Mesenchymal stem cell (in vitro differentiated cells and primary cell): ENCODE measurements around the gene PPM1D.

Source experiments
- DNase-seq: peaks from one replicate; pipeline ENCODE4 v3.0.0-alpha.2; 2013
- H2AFZ ChIP-seq: one replicate; pipeline ENCODE4 v1.6.1; 2013; ENCODE audit warnings: low read depth, mild to moderate bottlenecking, control low read depth, inconsistent platforms, low read length, moderate library complexity
- H2AK5ac ChIP-seq: 2 replicates; pipeline ENCODE4 v1.6.1; 2013; ENCODE audit warnings: low read length, moderate library complexity, mild to moderate bottlenecking, inconsistent platforms; ENCODE audit not compliant: severe bottlenecking
- H2BK120ac ChIP-seq: one replicate; pipeline ENCODE4 v1.6.1; 2013; ENCODE audit warnings: low read depth, mild to moderate bottlenecking, inconsistent platforms, low read length, moderate library complexity
- H2BK12ac ChIP-seq, 2 experiments: one replicate each; pipeline ENCODE4 v1.6.1; 2013; ENCODE audit warnings: inconsistent platforms in 2 of 2, low read length in 2 of 2, mild to moderate bottlenecking in 2 of 2, moderate library complexity in 2 of 2, control low read depth in 1 of 2
- H2BK15ac ChIP-seq: one replicate; pipeline ENCODE4 v1.6.1; 2013; ENCODE audit warnings: mild to moderate bottlenecking, low read depth, inconsistent platforms; ENCODE audit not compliant: poor library complexity, severe bottlenecking
- H2BK5ac ChIP-seq: 2 replicates; pipeline ENCODE4 v1.6.1; 2013; ENCODE audit warnings: low read depth, mild to moderate bottlenecking, low read length, control low read depth, inconsistent platforms; ENCODE audit not compliant: poor library complexity, severe bottlenecking
- H3K14ac ChIP-seq, 2 experiments: one replicate each; pipeline ENCODE4 v1.6.1; 2013; ENCODE audit warnings: inconsistent platforms in 2 of 2, low read length in 2 of 2, control low read depth in 1 of 2, mild to moderate bottlenecking in 1 of 2, moderate library complexity in 1 of 2
- H3K18ac ChIP-seq, 2 experiments: one replicate each; pipeline ENCODE4 v1.6.1; 2013; ENCODE audit warnings: inconsistent platforms in 2 of 2, low read length in 2 of 2, control low read depth in 1 of 2, low read depth in 1 of 2, mild to moderate bottlenecking in 1 of 2
- H3K23ac ChIP-seq, 2 experiments: one replicate each; pipeline ENCODE4 v1.6.1; 2013; ENCODE audit warnings: inconsistent platforms in 2 of 2, low read length in 2 of 2, mild to moderate bottlenecking in 2 of 2, moderate library complexity in 2 of 2, control low read depth in 1 of 2
- H3K27ac ChIP-seq: 2 replicates; pipeline ENCODE4 v1.5.1; 2013; ENCODE audit warnings: mild to moderate bottlenecking, moderate library complexity, low read length, control low read depth, inconsistent platforms; ENCODE audit not compliant: poor library complexity, severe bottlenecking
- H3K27me3 ChIP-seq, 2 experiments: 2 replicates each; pipeline versions ENCODE4 v1.6.1 to v1.7.0; 2013; ENCODE audit warnings: low read length in 2 of 2, mild to moderate bottlenecking in 2 of 2, moderate library complexity in 2 of 2, control low read depth in 1 of 2, inconsistent platforms in 1 of 2; ENCODE audit not compliant: control insufficient read depth in 1 of 2, insufficient read depth in 1 of 2
- H3K36me3 ChIP-seq, 2 experiments: 2 replicates each; pipeline versions ENCODE4 v1.6.1 to v1.7.0; 2013; ENCODE audit warnings: low read length in 2 of 2, control low read depth in 1 of 2, inconsistent platforms in 1 of 2, low read depth in 1 of 2, mild to moderate bottlenecking in 1 of 2; ENCODE audit not compliant: insufficient read depth in 2 of 2, control insufficient read depth in 1 of 2
- H3K4ac ChIP-seq, 2 experiments: one replicate each; pipeline ENCODE4 v1.6.1; 2013; ENCODE audit warnings: inconsistent platforms in 2 of 2, low read length in 2 of 2, mild to moderate bottlenecking in 2 of 2, moderate library complexity in 2 of 2, control low read depth in 1 of 2, low read depth in 1 of 2
- H3K4me1 ChIP-seq: 2 replicates; pipeline ENCODE4 v1.6.1; 2013; ENCODE audit warnings: low read depth, low read length, control low read depth; ENCODE audit not compliant: control insufficient read depth, insufficient read depth
- H3K4me2 ChIP-seq: 2 replicates; pipeline ENCODE4 v1.6.1; 2013; ENCODE audit warnings: low read length, mild to moderate bottlenecking, inconsistent platforms; ENCODE audit not compliant: poor library complexity, severe bottlenecking
- H3K4me3 ChIP-seq, 2 experiments: 2 replicates each; pipeline versions ENCODE4 v1.5.1 to v1.7.0; 2013; ENCODE audit warnings: low read length in 2 of 2, mild to moderate bottlenecking in 2 of 2, control low read depth in 1 of 2, low read depth in 1 of 2; ENCODE audit not compliant: insufficient read depth in 1 of 2
- H3K79me1 ChIP-seq: replicated peaks from 2 replicates; pipeline ENCODE4 v1.6.1; 2013; ENCODE audit warnings: mild to moderate bottlenecking, control low read depth, low read length, inconsistent platforms; ENCODE audit not compliant: poor library complexity, severe bottlenecking
- H3K9ac ChIP-seq: 2 replicates; pipeline ENCODE4 v1.7.0; 2013; ENCODE audit warnings: mild to moderate bottlenecking, low read length, moderate library complexity
- H3K9me3 ChIP-seq: 2 replicates; pipeline ENCODE4 v1.7.0; 2013; ENCODE audit warnings: mild to moderate bottlenecking, low read length; ENCODE audit not compliant: control insufficient read depth
- H4K8ac ChIP-seq: one replicate; pipeline ENCODE4 v1.6.1; 2013; ENCODE audit warnings: inconsistent platforms, mild to moderate bottlenecking, low read length, moderate library complexity
- H4K91ac ChIP-seq: one replicate; pipeline ENCODE4 v1.6.1; 2013; ENCODE audit warnings: mild to moderate bottlenecking, low read length, inconsistent platforms
- WGBS: methylation state at CpG from one replicate; pipeline ENCODE4 v1.1.7; 2013; ENCODE audit warnings: mixed read lengths; 5-methylcytosine and 5-hydroxymethylcytosine counted together

PPM1D gene

GRCh38 chr17:60615840-60616239, 15.8 kb downstream of the PPM1D start:
- WGBS = 100% methylated on average over 3 of the region's 3 CpGs
- no peak overlapping the region for H2AK5ac ChIP-seq
- H2BK15ac ChIP-seq = no peak overlapping the region

GRCh38 chr17:60618080-60618479, 18.1 kb downstream of the PPM1D start:
- H3K27ac ChIP-seq = no peak overlapping the region
- H2AK5ac ChIP-seq = no peak overlapping the region
- H2BK120ac ChIP-seq = no peak overlapping the region
- DNase-seq = no peak
- no peak overlapping the region for H3K23ac ChIP-seq
- H3K4me2 ChIP-seq = no peak overlapping the region
- no peak overlapping the region for H4K91ac ChIP-seq
- no peak overlapping the region for H2BK5ac ChIP-seq
- peaks cover 5 to 10% of the 10 kb centered on the region in 2 experiments for H3K36me3 ChIP-seq
- H3K9me3 ChIP-seq = no peaks in the 10 kb centered on the region
- no peak overlapping the region for H4K8ac ChIP-seq
- no peak overlapping the region for H3K4ac ChIP-seq
- H3K18ac ChIP-seq = no peak overlapping the region
- peaks cover 8% of the 10 kb centered on the region for H3K4me1 ChIP-seq
- no peaks in the 10 kb centered on the region for H3K27me3 ChIP-seq
- H2AFZ ChIP-seq = no peak overlapping the region
- H2BK15ac ChIP-seq = no peak overlapping the region
- H3K79me1 ChIP-seq = peaks cover 9% of the 10 kb centered on the region
- H2BK12ac ChIP-seq = no peak overlapping the region
- H3K14ac ChIP-seq = no peak overlapping the region
- WGBS = 100% methylated on average over 3 of the region's 3 CpGs
- no peak overlapping the region for H3K4me3 ChIP-seq
- H3K9ac ChIP-seq = no peak overlapping the region

More at GRCh38 chr17:60615840-60616239, 15.8 kb downstream of the PPM1D start:
- no peak overlapping the region for H2BK12ac ChIP-seq
- no peak overlapping the region for H3K4me2 ChIP-seq
- no peak overlapping the region for H3K9ac ChIP-seq
- H3K23ac ChIP-seq = no peak overlapping the region
- no peak overlapping the region for H4K8ac ChIP-seq
- H3K4ac ChIP-seq = no peak overlapping the region
- no peak overlapping the region for H3K4me3 ChIP-seq
- no peak overlapping the region for H2BK120ac ChIP-seq
- H3K18ac ChIP-seq = no peak overlapping the region
- peaks cover 9% of the 10 kb centered on the region for H3K79me1 ChIP-seq
- H3K14ac ChIP-seq = no peak overlapping the region
- peaks cover 11% of the 10 kb centered on the region for H3K4me1 ChIP-seq
- H3K27me3 ChIP-seq = no peaks in the 10 kb centered on the region
- H3K36me3 ChIP-seq = peaks cover 5 to 10% of the 10 kb centered on the region in 2 experiments
- no peak overlapping the region for H4K91ac ChIP-seq
- H3K27ac ChIP-seq = no peak overlapping the region
- no peaks in the 10 kb centered on the region for H3K9me3 ChIP-seq
- DNase-seq = no peak
- H2AFZ ChIP-seq = no peak overlapping the region
- H2BK5ac ChIP-seq = no peak overlapping the region

GRCh38 chr17:60618854-60619526, 19.0 kb downstream of the PPM1D start:
- H3K14ac ChIP-seq = no peak overlapping the region
- no peak overlapping the region for H2BK12ac ChIP-seq
- 71% methylated on average over 1 of the region's 3 CpGs for WGBS

GRCh38 chr17:60622961-60623360, 23.0 kb downstream of the PPM1D start:
- Histone ChIP-seq H3K9ac (no peak overlapping the region), H4K91ac (no peak overlapping the region), H2AFZ (no peak overlapping the region), H3K9me3 (no peaks in the 10 kb centered on the region), H3K27ac (no peak overlapping the region), H3K4ac (no peak overlapping the region), H3K4me3 (no peak overlapping the region), H2BK120ac (no peak overlapping the region), H3K27me3 (no peaks in the 10 kb centered on the region), H3K23ac (no peak overlapping the region), H3K14ac (no peak overlapping the region), H3K36me3 (peaks cover 4 to 26% of the 10 kb centered on the region in 2 experiments), H3K4me2 (no peak overlapping the region), H2AK5ac (no peak overlapping the region), H2BK12ac (no peak overlapping the region), H3K4me1 (no peaks in the 10 kb centered on the region), H2BK5ac (no peak overlapping the region), H3K18ac (no peak overlapping the region), H2BK15ac (no peak overlapping the region), H4K8ac (no peak overlapping the region), H3K79me1 (peaks cover 8% of the 10 kb centered on the region)
- WGBS = 96% methylated on average over 2 of the region's 2 CpGs
- no peak for DNase-seq

More at GRCh38 chr17:60618854-60619526, 19.0 kb downstream of the PPM1D start:
- H3K79me1 ChIP-seq = peaks cover 9% of the 10 kb centered on the region
- no peak overlapping the region for H2BK15ac ChIP-seq
- H4K91ac ChIP-seq = no peak overlapping the region
- no peak overlapping the region for H3K23ac ChIP-seq
- no peak overlapping the region for H4K8ac ChIP-seq
- no peak overlapping the region for H3K9ac ChIP-seq
- no peaks in the 10 kb centered on the region for H3K27me3 ChIP-seq
- H2BK120ac ChIP-seq = no peak overlapping the region
- no peaks in the 10 kb centered on the region for H3K9me3 ChIP-seq
- H2AK5ac ChIP-seq = no peak overlapping the region
- H2BK5ac ChIP-seq = no peak overlapping the region
- no peak overlapping the region for H3K4me3 ChIP-seq
- H3K36me3 ChIP-seq = peaks cover 4 to 9% of the 10 kb centered on the region in 2 experiments
- H3K18ac ChIP-seq = no peak overlapping the region
- H3K27ac ChIP-seq = no peak overlapping the region
- no peak overlapping the region for H3K4ac ChIP-seq
- H3K4me1 ChIP-seq = peaks cover 8% of the 10 kb centered on the region
- DNase-seq = no peak
- no peak overlapping the region for H3K4me2 ChIP-seq
- H2AFZ ChIP-seq = no peak overlapping the region
